Measurements from ENCODE around the gene USP1. TPM values are rescaled to one million over a fixed set of nuclear protein-coding genes. Genes with fewer than 3 reads are reported as not detected.

The USP1 gene
- total and polyA plus RNA-seq, 4 donors: 5.1 to 33.8 (median 7.8) TPM

DNA sequence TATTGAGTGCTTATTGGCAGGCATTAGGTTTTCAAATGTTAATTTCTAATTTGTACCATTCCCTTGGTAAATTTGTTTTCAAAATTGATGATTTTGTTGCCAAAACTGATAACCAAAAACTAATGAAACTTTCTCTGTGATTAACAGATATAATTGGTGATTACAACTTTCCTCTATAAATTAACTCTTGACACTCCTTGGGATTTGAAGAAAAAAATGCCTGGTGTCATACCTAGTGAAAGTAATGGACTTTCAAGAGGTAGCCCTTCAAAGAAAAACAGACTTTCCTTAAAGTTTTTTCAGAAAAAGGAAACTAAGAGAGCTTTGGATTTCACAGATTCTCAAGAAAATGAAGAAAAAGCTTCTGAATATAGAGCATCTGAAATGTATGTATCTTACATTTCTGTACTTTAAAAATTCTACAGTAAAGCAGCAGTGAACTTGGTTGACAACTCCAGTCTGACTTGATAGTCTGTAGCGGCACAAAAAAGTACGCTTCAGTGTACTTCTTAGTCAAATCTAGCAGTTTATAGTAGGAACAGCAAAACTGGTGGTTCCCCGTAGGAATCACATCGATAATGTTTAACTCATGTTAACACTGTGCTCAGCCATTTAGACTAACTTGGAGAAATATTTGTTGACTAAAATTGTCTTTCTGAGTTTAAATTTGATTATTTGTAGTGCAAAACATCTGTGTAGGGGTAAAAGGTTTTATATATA, 3.0 kb downstream of the USP1 start:
- H3K27ac ChIP-seq (ENCODE audit: low read depth in 1 of 2, low read length in 2 of 2): no peak overlapping the region
- H3K27me3 ChIP-seq (ENCODE audit: control insufficient read depth in 4 of 4, insufficient read depth in 4 of 4, low read length in 3 of 4): no peaks in the 10 kb centered on the region
- 29% methylated on average over 4 of the region's 4 CpGs for WGBS
- TF ChIP-seq, protein P1, sequence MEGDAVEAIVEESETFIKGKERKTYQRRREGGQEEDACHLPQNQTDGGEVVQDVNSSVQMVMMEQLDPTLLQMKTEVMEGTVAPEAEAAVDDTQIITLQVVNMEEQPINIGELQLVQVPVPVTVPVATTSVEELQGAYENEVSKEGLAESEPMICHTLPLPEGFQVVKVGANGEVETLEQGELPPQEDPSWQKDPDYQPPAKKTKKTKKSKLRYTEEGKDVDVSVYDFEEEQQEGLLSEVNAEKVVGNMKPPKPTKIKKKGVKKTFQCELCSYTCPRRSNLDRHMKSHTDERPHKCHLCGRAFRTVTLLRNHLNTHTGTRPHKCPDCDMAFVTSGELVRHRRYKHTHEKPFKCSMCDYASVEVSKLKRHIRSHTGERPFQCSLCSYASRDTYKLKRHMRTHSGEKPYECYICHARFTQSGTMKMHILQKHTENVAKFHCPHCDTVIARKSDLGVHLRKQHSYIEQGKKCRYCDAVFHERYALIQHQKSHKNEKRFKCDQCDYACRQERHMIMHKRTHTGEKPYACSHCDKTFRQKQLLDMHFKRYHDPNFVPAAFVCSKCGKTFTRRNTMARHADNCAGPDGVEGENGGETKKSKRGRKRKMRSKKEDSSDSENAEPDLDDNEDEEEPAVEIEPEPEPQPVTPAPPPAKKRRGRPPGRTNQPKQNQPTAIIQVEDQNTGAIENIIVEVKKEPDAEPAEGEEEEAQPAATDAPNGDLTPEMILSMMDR (IDR thresholded peaks at IDR 0.05; ENCODE audit: low read depth, low read length, missing input control): no peak
- TF ChIP-seq, protein P2, sequence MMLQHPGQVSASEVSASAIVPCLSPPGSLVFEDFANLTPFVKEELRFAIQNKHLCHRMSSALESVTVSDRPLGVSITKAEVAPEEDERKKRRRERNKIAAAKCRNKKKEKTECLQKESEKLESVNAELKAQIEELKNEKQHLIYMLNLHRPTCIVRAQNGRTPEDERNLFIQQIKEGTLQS (IDR thresholded peaks at IDR 0.05): no peak
- no peak for TF ChIP-seq EGR1 (IDR thresholded peaks at IDR 0.05; ENCODE audit: low read depth in 2 of 2)
- no peak for TF ChIP-seq FOXA2 (IDR thresholded peaks at IDR 0.05)
- TF ChIP-seq FOXA1 (IDR thresholded peaks at IDR 0.05): no peak
- no peak for TF ChIP-seq HNF4A (conservative IDR thresholded peaks at IDR 0.05)
- TF ChIP-seq, protein P3, sequence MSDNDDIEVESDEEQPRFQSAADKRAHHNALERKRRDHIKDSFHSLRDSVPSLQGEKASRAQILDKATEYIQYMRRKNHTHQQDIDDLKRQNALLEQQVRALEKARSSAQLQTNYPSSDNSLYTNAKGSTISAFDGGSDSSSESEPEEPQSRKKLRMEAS (IDR thresholded peaks at IDR 0.05): no peak
- TF ChIP-seq, protein P4, sequence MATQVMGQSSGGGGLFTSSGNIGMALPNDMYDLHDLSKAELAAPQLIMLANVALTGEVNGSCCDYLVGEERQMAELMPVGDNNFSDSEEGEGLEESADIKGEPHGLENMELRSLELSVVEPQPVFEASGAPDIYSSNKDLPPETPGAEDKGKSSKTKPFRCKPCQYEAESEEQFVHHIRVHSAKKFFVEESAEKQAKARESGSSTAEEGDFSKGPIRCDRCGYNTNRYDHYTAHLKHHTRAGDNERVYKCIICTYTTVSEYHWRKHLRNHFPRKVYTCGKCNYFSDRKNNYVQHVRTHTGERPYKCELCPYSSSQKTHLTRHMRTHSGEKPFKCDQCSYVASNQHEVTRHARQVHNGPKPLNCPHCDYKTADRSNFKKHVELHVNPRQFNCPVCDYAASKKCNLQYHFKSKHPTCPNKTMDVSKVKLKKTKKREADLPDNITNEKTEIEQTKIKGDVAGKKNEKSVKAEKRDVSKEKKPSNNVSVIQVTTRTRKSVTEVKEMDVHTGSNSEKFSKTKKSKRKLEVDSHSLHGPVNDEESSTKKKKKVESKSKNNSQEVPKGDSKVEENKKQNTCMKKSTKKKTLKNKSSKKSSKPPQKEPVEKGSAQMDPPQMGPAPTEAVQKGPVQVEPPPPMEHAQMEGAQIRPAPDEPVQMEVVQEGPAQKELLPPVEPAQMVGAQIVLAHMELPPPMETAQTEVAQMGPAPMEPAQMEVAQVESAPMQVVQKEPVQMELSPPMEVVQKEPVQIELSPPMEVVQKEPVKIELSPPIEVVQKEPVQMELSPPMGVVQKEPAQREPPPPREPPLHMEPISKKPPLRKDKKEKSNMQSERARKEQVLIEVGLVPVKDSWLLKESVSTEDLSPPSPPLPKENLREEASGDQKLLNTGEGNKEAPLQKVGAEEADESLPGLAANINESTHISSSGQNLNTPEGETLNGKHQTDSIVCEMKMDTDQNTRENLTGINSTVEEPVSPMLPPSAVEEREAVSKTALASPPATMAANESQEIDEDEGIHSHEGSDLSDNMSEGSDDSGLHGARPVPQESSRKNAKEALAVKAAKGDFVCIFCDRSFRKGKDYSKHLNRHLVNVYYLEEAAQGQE (IDR thresholded peaks at IDR 0.05): no peak
- no peak for TF ChIP-seq JUND (IDR thresholded peaks at IDR 0.05)
- TF ChIP-seq NR2F2 (IDR thresholded peaks at IDR 0.05): no peak
- TF ChIP-seq HNF4G (IDR thresholded peaks at IDR 0.05): no peak
- TF ChIP-seq SP1 (IDR thresholded peaks at IDR 0.05): no peak
- no peak for TF ChIP-seq RXRA (IDR thresholded peaks at IDR 0.05)
- TF ChIP-seq GABPA (IDR thresholded peaks at IDR 0.05 in 1 of 2, conservative IDR thresholded peaks at IDR 0.05 in 1 of 2): no peak
- TF ChIP-seq TAF1 (conservative IDR thresholded peaks at IDR 0.05): no peak
- no peak for TF ChIP-seq RAD21 (IDR thresholded peaks at IDR 0.05)
- TF ChIP-seq, protein P5, sequence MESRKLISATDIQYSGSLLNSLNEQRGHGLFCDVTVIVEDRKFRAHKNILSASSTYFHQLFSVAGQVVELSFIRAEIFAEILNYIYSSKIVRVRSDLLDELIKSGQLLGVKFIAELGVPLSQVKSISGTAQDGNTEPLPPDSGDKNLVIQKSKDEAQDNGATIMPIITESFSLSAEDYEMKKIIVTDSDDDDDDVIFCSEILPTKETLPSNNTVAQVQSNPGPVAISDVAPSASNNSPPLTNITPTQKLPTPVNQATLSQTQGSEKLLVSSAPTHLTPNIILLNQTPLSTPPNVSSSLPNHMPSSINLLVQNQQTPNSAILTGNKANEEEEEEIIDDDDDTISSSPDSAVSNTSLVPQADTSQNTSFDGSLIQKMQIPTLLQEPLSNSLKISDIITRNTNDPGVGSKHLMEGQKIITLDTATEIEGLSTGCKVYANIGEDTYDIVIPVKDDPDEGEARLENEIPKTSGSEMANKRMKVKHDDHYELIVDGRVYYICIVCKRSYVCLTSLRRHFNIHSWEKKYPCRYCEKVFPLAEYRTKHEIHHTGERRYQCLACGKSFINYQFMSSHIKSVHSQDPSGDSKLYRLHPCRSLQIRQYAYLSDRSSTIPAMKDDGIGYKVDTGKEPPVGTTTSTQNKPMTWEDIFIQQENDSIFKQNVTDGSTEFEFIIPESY (IDR thresholded peaks at IDR 0.05): no peak
- TF ChIP-seq YY1 (IDR thresholded peaks at IDR 0.05): no peak
- no peaks in the 10 kb centered on the region for H3K9me3 ChIP-seq (ENCODE audit: control insufficient read depth in 4 of 4, low read length in 3 of 4)
- H3K36me3 ChIP-seq (ENCODE audit: control insufficient read depth in 4 of 4, insufficient read depth in 3 of 4, low read depth in 1 of 4, low read length in 3 of 4): peaks cover 2 to 15% (median 8%) of the 10 kb centered on the region in 4 donors
- DNase-seq (ENCODE audit: low spot score): no peak
- H3K4me1 ChIP-seq (ENCODE audit: control insufficient read depth in 4 of 4, insufficient read depth in 4 of 4, low read length in 3 of 4): peaks cover 6 to 31% (median 20%) of the 10 kb centered on the region in 4 donors
- H3K4me3 ChIP-seq (ENCODE audit: low read depth in 1 of 3, low read length in 3 of 3): no peak overlapping the region
- H3K9ac ChIP-seq (ENCODE audit: low read depth in 1 of 2, low read length in 2 of 2): peak overlapping the region; percentile 3 to 60
